Progenitor cell of endocrine pancreas (in vitro differentiated cells): ENCODE data around the gene ABCG4. TPM values are rescaled to one million over a fixed set of nuclear protein-coding genes. Genes with fewer than 3 reads are reported as not detected.

ENCODE experiments used
- DNase-seq: peaks from one replicate; pipeline ENCODE4 v3.0.0; 2021; ENCODE audit warnings: low spot score; ENCODE audit not compliant: unreplicated experiment
- H3K27ac Mint-ChIP-seq: 2 replicates; pipeline ENCODE4 v1.8.0; 2021; ENCODE audit warnings: mild to moderate bottlenecking, moderate library complexity, mixed read lengths
- H3K27me3 Mint-ChIP-seq: 2 replicates; pipeline ENCODE4 v1.8.0; 2021; ENCODE audit warnings: mixed read lengths
- H3K36me3 Mint-ChIP-seq: 2 replicates; pipeline ENCODE4 v1.8.0; 2022; ENCODE audit warnings: mixed read lengths; ENCODE audit not compliant: insufficient read depth
- H3K4me1 Mint-ChIP-seq: 2 replicates; pipeline ENCODE4 v1.8.0; 2021; ENCODE audit warnings: low read depth, mixed read lengths
- H3K4me3 Mint-ChIP-seq: 2 replicates; pipeline ENCODE4 v1.8.0; 2021; ENCODE audit warnings: low read depth, mild to moderate bottlenecking, moderate library complexity, mixed read lengths
- H3K9me3 Mint-ChIP-seq: 2 replicates; pipeline ENCODE4 v1.8.0; 2021; ENCODE audit warnings: low read depth, mixed read lengths
- total RNA-seq: library from RNA; stranded (reverse); gene quantifications from 2 replicates; pipeline ENCODE4 v1.2.1, GENCODE V29; 2021
- TF ChIP-seq, protein P1 (sequence below): fragments of 200-600 bp; sonication (generic); IDR thresholded peaks from one replicate; pipeline ENCODE4 v1.5.0; 2021; ENCODE audit warnings: antibody characterized with exemption, mild to moderate bottlenecking; ENCODE audit not compliant: unreplicated experiment

The ABCG4 gene
- total RNA-seq, 1 donor from 2014 or later, result 0.53 TPM

- TF ChIP-seq, protein P1, sequence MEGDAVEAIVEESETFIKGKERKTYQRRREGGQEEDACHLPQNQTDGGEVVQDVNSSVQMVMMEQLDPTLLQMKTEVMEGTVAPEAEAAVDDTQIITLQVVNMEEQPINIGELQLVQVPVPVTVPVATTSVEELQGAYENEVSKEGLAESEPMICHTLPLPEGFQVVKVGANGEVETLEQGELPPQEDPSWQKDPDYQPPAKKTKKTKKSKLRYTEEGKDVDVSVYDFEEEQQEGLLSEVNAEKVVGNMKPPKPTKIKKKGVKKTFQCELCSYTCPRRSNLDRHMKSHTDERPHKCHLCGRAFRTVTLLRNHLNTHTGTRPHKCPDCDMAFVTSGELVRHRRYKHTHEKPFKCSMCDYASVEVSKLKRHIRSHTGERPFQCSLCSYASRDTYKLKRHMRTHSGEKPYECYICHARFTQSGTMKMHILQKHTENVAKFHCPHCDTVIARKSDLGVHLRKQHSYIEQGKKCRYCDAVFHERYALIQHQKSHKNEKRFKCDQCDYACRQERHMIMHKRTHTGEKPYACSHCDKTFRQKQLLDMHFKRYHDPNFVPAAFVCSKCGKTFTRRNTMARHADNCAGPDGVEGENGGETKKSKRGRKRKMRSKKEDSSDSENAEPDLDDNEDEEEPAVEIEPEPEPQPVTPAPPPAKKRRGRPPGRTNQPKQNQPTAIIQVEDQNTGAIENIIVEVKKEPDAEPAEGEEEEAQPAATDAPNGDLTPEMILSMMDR, result no peak
- H3K9me3 Mint-ChIP-seq, result no peaks in the 10 kb centered on the region
- H3K4me1 Mint-ChIP-seq, result peaks cover 18% of the 10 kb centered on the region
- no peak overlapping the region for H3K4me3 Mint-ChIP-seq
- H3K27me3 Mint-ChIP-seq, result no peaks in the 10 kb centered on the region
- DNase-seq, result no peak
- no peaks in the 10 kb centered on the region for H3K36me3 Mint-ChIP-seq
- H3K27ac Mint-ChIP-seq, result no peak overlapping the region
Observed at GRCh38 chr11:119204066-119204465, 55.2 kb downstream of the ABCG4 start.

DNA sequence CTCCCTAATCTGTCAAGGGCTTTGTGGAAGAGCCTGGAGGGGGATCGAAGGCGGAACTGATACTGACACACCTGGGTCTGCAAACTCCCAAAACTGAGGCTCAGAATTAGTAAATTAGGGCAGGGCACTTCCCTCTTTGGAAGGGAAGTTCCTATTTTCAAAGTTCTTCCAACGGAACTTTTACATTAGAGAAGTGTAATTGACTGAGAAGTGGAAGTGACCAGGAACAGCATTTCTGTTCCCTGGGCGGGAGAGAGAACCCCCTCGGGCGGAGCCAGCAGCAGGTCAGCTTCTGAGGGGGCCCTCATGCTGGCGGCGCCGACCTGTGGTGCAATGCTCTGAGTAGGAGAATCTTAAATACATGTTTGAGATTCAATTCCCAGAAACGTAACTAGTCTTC lies 56.2 kb downstream of the ABCG4 start:
- no peak for DNase-seq
- no peaks in the 10 kb centered on the region for H3K36me3 Mint-ChIP-seq
- TF ChIP-seq, protein P1, result no peak
- peak overlapping the region; percentile 99 for H3K4me3 Mint-ChIP-seq
- H3K27me3 Mint-ChIP-seq, result no peaks in the 10 kb centered on the region
- peaks cover 18% of the 10 kb centered on the region for H3K4me1 Mint-ChIP-seq
- peak overlapping the region; percentile 89 for H3K27ac Mint-ChIP-seq
- no peaks in the 10 kb centered on the region for H3K9me3 Mint-ChIP-seq

- peak within 1 kb of the TSS; percentile 95 for H3K27ac Mint-ChIP-seq
- no peaks in the 10 kb centered on the region for H3K27me3 Mint-ChIP-seq
- H3K4me3 Mint-ChIP-seq, result peak within 1 kb of the TSS; percentile 99
- peaks cover 18% of the 10 kb centered on the region for H3K4me1 Mint-ChIP-seq
- TF ChIP-seq, protein P1, result peak; percentile 97
- H3K36me3 Mint-ChIP-seq, result no peaks in the 10 kb centered on the region
- DNase-seq, result peak; percentile 98
- H3K9me3 Mint-ChIP-seq, result no peaks in the 10 kb centered on the region
Observed at GRCh38 chr11:119205574-119206510, 57.0 kb downstream of the ABCG4 start, which contains the start of gene CBL. TSS of gene CBL (plus strand) at chr11:119206339. CDS start at chr11:119206418, 79 bp downstream.

DNA sequence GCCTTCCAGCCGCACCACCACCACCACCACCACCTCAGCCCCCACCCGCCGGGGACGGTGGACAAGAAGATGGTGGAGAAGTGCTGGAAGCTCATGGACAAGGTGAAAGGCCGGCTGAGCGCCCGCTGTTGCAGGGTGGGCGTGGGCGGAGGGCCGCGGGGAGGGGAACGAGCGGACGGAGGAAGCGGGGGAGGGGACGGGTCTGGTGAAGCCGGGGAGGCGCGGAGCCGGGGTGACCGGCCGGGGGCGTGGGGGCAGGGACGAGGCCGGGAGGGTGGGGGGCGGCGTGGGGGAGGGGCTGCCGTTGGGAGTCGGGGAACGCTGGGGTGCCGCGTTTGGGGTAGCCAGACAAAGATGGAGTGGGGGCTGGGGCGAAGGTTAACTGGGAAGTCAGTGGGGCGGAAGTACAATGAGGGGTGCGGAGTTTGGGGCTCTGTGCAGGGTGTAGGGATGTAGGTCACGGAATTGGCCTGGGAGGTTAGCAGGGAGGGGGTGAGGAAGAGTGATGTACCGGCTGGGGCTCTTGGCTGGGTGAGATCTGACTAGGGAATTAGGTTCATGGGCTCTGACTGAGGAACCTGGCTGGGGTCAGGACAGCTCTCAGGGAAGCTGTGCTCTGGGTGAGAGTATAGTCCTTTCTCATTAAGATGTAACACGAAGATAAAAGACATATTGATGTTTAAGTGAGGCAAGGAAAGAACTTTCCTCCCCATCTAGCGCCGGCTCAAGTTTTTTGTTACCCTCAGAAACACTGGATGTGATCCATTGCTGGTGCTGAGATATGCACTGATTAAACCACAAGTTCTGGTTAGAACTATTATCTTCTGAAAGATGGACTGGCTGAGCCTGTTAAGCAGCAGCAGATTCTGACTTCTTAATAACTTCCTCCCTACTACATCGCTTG lies 57.9 kb downstream of the ABCG4 start:
- TF ChIP-seq, protein P1, result no peak
- peak; percentile 56 for DNase-seq
- Mint-ChIP-seq H3K4me3 (peak overlapping the region; percentile 99), H3K36me3 (no peaks in the 10 kb centered on the region), H3K27ac (peak overlapping the region; percentile 95), H3K9me3 (no peaks in the 10 kb centered on the region), H3K4me1 (peaks cover 18% of the 10 kb centered on the region), H3K27me3 (no peaks in the 10 kb centered on the region)

GRCh38 chr11:119207415-119207960 lies 58.6 kb downstream of the ABCG4 start:
- no peaks in the 10 kb centered on the region for H3K36me3 Mint-ChIP-seq
- no peak for DNase-seq
- H3K4me1 Mint-ChIP-seq, result peaks cover 18% of the 10 kb centered on the region
- H3K9me3 Mint-ChIP-seq, result no peaks in the 10 kb centered on the region
- peak overlapping the region; percentile 95 for H3K27ac Mint-ChIP-seq
- TF ChIP-seq, protein P1, result no peak
- peak overlapping the region; percentile 99 for H3K4me3 Mint-ChIP-seq
- no peaks in the 10 kb centered on the region for H3K27me3 Mint-ChIP-seq
